ENCODE results near the gene ZBTB48.
"Not testable (repeated sequence)": the region's sequence is repeated elsewhere in the genome, so short reads cannot be mapped to it uniquely, and the experiment has no call there.

The ZBTB48 gene

DNA sequence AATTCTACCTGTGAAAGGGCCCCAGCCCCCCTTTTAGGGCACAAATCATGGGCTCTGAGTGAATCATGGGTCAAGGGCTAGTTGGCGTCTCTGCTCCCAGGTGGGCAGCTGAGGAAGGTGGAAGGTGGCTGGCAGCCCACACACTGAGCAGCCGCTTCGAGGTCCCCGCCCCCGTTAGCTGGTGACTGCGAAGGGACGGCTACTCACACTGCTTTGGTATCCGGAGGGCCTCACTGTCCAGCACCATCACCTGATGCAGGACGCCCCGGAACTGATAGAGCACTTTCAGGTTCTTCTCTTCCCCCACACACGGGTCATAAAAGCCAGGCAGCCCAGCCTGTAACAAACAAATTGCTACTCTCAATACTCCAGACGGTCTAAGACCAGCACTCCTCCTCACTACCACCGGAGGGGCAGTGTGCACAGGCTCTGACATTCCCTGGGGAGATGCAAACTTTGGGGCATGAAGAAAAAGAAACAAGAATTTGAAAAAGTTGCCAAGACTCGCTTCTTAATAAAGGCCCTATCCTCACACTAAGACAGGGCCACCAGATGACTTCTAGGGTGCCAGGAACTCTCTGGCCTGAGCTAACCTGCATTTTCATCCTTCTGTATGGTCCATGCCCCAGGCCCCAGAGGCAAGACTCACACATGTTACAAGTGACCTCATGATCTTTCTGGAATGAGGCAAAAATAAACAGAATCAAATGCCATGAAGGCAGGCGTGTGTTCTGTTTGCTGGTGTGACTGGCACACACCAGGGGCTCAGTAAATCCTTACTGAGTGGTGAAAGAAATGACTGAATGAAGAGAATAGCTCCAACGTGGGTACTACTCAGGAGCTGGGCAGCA lies 56.3 kb downstream of the ZBTB48 start:
- H3K4me3 ChIP-seq (ENCODE audit: low read length) = no peak overlapping the region
- no peaks in the 10 kb centered on the region for H3K9me3 ChIP-seq (ENCODE audit: control insufficient read depth, low read depth, low read length)
- H3K36me3 ChIP-seq (ENCODE audit: control insufficient read depth, low read depth, low read length) = peaks cover 77% of the 10 kb centered on the region
- no peak overlapping the region for H3K9ac ChIP-seq (ENCODE audit: low read length)
- H3K27ac ChIP-seq (ENCODE audit: low read length) = no peak overlapping the region
- no peaks in the 10 kb centered on the region for H3K27me3 ChIP-seq (ENCODE audit: control insufficient read depth, insufficient read depth, low read length)
- H3K4me1 ChIP-seq (ENCODE audit: control insufficient read depth, low read depth, low read length) = no peaks in the 10 kb centered on the region

- H3K4me3 ChIP-seq (ENCODE audit: low read length); H3K4me1 ChIP-seq (ENCODE audit: control insufficient read depth, low read depth, low read length); H3K9me3 ChIP-seq (ENCODE audit: control insufficient read depth, low read depth, low read length); H3K27me3 ChIP-seq (ENCODE audit: control insufficient read depth, insufficient read depth, low read length); H3K27ac ChIP-seq (ENCODE audit: low read length); H3K9ac ChIP-seq (ENCODE audit: low read length): not testable (repeated sequence)
- H3K36me3 ChIP-seq (ENCODE audit: control insufficient read depth, low read depth, low read length) = peaks cover 81% of the 10 kb centered on the region
These were observed 57.0 kb downstream of the ZBTB48 start for GRCh38 chr1:6636778-6637177.

DNA sequence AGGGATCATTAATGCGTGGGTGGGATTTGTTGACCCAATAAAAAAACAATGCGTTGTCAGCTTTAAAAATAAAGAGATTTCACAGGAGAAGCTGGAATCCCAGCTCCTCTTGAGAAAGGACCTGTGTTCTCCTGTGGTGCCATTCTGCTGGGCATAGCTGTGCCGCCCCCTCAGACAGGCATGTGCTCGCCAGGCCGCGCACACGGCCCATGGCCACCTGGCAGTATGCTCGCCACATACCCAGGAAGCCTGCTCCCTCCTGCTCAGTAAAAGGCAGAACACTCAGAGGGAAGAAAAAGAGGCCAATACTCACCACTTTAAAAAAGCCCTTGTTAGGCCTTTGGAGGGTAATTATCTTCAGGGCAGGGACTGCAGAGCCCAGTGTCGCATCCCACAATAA lies 58.0 kb downstream of the ZBTB48 start:
- H3K27me3 ChIP-seq (ENCODE audit: control insufficient read depth, insufficient read depth, low read length) = no peaks in the 10 kb centered on the region
- no peaks in the 10 kb centered on the region for H3K9me3 ChIP-seq (ENCODE audit: control insufficient read depth, low read depth, low read length)
- H3K4me3 ChIP-seq (ENCODE audit: low read length) = no peak overlapping the region
- peaks cover 81% of the 10 kb centered on the region for H3K36me3 ChIP-seq (ENCODE audit: control insufficient read depth, low read depth, low read length)
- H3K27ac ChIP-seq (ENCODE audit: low read length) = no peak overlapping the region
- no peak overlapping the region for H3K9ac ChIP-seq (ENCODE audit: low read length)
- H3K4me1 ChIP-seq (ENCODE audit: control insufficient read depth, low read depth, low read length) = no peaks in the 10 kb centered on the region

DNA sequence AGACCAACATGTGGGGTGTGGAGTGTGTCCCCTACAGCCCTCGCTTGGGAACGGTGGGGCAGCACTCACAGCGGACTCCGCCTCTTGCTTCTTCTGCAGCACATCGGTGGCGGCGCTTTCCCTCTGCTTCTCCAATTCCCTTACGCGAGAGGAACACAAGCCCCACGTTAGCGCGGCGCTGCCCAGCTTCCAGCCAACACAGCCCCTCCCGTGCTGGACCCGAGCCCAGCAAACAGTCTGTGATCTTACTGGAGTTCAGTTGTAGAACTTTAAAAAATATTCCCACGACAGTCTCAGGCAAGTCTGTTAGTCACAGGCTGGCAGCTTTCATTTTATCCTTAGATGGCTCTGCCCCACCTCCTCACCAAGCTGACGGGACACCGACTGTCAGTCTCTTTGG lies 58.4 kb downstream of the ZBTB48 start:
- Histone ChIP-seq H3K27ac (ENCODE audit: low read length) (no peak overlapping the region), H3K4me3 (ENCODE audit: low read length) (no peak overlapping the region), H3K9ac (ENCODE audit: low read length) (no peak overlapping the region), H3K4me1 (ENCODE audit: control insufficient read depth, low read depth, low read length) (no peaks in the 10 kb centered on the region), H3K36me3 (ENCODE audit: control insufficient read depth, low read depth, low read length) (peaks cover 77% of the 10 kb centered on the region), H3K9me3 (ENCODE audit: control insufficient read depth, low read depth, low read length) (no peaks in the 10 kb centered on the region), H3K27me3 (ENCODE audit: control insufficient read depth, insufficient read depth, low read length) (no peaks in the 10 kb centered on the region)

Measured in iPS-18a (cell line).